Activated CD4-positive, alpha-beta T cell treated with anti-CD3 and anti-CD28 coated beads, Interleukin-2, Interleukin-6, amounts not matched to agents 100 ng/mL and 50 ng/mL, durations not matched to agents 16 hours and 8 hours (primary cell): ENCODE measurements around the gene ZDHHC17.

Source experiments
- DNase-seq: peaks from one replicate; pipeline ENCODE4 v3.0.0-alpha.2; 2020

Gene ZDHHC17

GRCh38 chr12:76879710-76880518 lies 116.0 kb downstream of the ZDHHC17 start:
- no peak for DNase-seq

- no peak for DNase-seq
Observed at GRCh38 chr12:76880519-76881023, 116.7 kb downstream of the ZDHHC17 start.

- no peak for DNase-seq
Observed at GRCh38 chr12:76881142-76881541, 117.2 kb downstream of the ZDHHC17 start.

- no peak for DNase-seq
Observed at GRCh38 chr12:76882367-76882766, 118.5 kb downstream of the ZDHHC17 start.

- no peak for DNase-seq
Observed at GRCh38 chr12:76883151-76883550, 119.2 kb downstream of the ZDHHC17 start.

GRCh38 chr12:76883811-76884210 lies 119.9 kb downstream of the ZDHHC17 start:
- no peak for DNase-seq

- no peak for DNase-seq
Observed at GRCh38 chr12:76888775-76889174, 124.9 kb downstream of the ZDHHC17 start.

GRCh38 chr12:76890151-76891143 lies 126.5 kb downstream of the ZDHHC17 start:
- no peak for DNase-seq

- no peak for DNase-seq
Observed at GRCh38 chr12:76891609-76892008, 127.7 kb downstream of the ZDHHC17 start.

- DNase-seq = no peak
Observed at GRCh38 chr12:76895796-76896195, 131.9 kb downstream of the ZDHHC17 start.

- no peak for DNase-seq
Observed at GRCh38 chr12:76896274-76896673, 132.4 kb downstream of the ZDHHC17 start.

- DNase-seq = no peak
Observed at GRCh38 chr12:76898442-76898841, 134.5 kb downstream of the ZDHHC17 start.

- no peak for DNase-seq
Observed at GRCh38 chr12:76899522-76899921, 135.6 kb downstream of the ZDHHC17 start.

- no peak for DNase-seq
Observed at GRCh38 chr12:76901628-76902380, 137.9 kb downstream of the ZDHHC17 start.
